Measurements from ENCODE around the gene C12orf43.

GRCh38 chr12:120965534-120966091, 50.7 kb downstream of the C12orf43 start:
- TF ChIP-seq EP300 (IDR thresholded peaks at IDR 0.05) (no peak), CTCF (IDR thresholded peaks at IDR 0.05) (no peak)
